ENCODE data around the gene SRP72. TPM values are rescaled to one million over a fixed set of nuclear protein-coding genes. Genes with fewer than 3 reads are reported as not detected.

SRP72 gene
- total RNA-seq, result 74.2 and 85.8 TPM in 2 replicates

GRCh38 chr4:56467284-56468096, at the start of gene SRP72:
SRP72 (plus strand) TSS chr4:56467617; CDS start chr4:56467636, 19 bp downstream.

GRCh38 chr4:56435140-56435926, 32.1 kb upstream of the SRP72 start, which contains the start of gene PPAT:
PPAT (minus strand) TSS chr4:56435615; CDS start chr4:56435477, 138 bp downstream.

GRCh38 chr4:56505269-56506130, 38.1 kb downstream of the SRP72 start, which contains the start of gene ARL9:
ARL9 (plus strand) TSS chr4:56505791; CDS start chr4:56505863, 72 bp downstream.

Other genes starting within 250 kb of the SRP72 start
- 9.0 and 11.8 TPM in 2 replicates for gene AASDH, start 80.1 kb upstream of the SRP72 start, total RNA-seq
- gene PPAT, start 32.0 kb upstream of the SRP72 start, total RNA-seq, result 19.7 and 22.9 TPM in 2 replicates
- gene PAICS, start 31.4 kb upstream of the SRP72 start, total RNA-seq, result 35.6 and 38.1 TPM in 2 replicates
- under 0.01 and 0.09 TPM in 2 replicates for gene ARL9, start 38.2 kb downstream of the SRP72 start, total RNA-seq
- gene HOPX, start 213.7 kb downstream of the SRP72 start, total RNA-seq, result 0.36 and 3.7 TPM in 2 replicates

All from endothelial cell of coronary artery (primary cell).